Naive B cell (primary cell): ENCODE results near the gene LRMDA. TPM values are rescaled to one million over a fixed set of nuclear protein-coding genes. Genes with fewer than 3 reads are reported as not detected.

ENCODE experiments used
- ATAC-seq, 2 donors: fragments of 150-1000 bp; cut with Tn5 transposase; 2 replicates each; pipeline ENCODE4 v1.10.0; 2021; ENCODE audit warnings: low read depth in 2 of 2, mild to moderate bottlenecking in 2 of 2, moderate library complexity in 2 of 2
- DNase-seq: peaks from one replicate; pipeline ENCODE4 v3.0.0; 2022
- H3K27ac Mint-ChIP-seq, 6 donors: one replicate each; pipeline ENCODE4 v1.8.0; 2020 to 2022; ENCODE audit warnings: mild to moderate bottlenecking in 6 of 6, mixed read lengths in 6 of 6, moderate library complexity in 5 of 6, inconsistent platforms in 2 of 6
- H3K27me3 Mint-ChIP-seq, 3 donors: one replicate each; pipeline ENCODE4 v1.8.0; 2021 to 2022; ENCODE audit warnings: mixed read lengths in 3 of 3, mild to moderate bottlenecking in 1 of 3
- H3K36me3 Mint-ChIP-seq, 2 donors: one replicate each; pipeline ENCODE4 v1.8.0; 2020 to 2022; ENCODE audit warnings: mixed read lengths in 2 of 2, inconsistent platforms in 1 of 2, mild to moderate bottlenecking in 1 of 2
- H3K4me1 Mint-ChIP-seq, 3 donors: one replicate each; pipeline ENCODE4 v1.8.0; 2020 to 2022; ENCODE audit warnings: mixed read lengths in 3 of 3, inconsistent platforms in 1 of 3, mild to moderate bottlenecking in 1 of 3, moderate library complexity in 1 of 3
- H3K4me3 Mint-ChIP-seq, 8 donors: one replicate each; pipeline ENCODE4 v1.8.0; 2020 to 2022; ENCODE audit warnings: mild to moderate bottlenecking in 8 of 8, mixed read lengths in 8 of 8, moderate library complexity in 8 of 8, inconsistent platforms in 2 of 8
- H3K9me3 Mint-ChIP-seq, 7 donors: one replicate each; pipeline ENCODE4 v1.8.0; 2020 to 2022; ENCODE audit warnings: mixed read lengths in 7 of 7, mild to moderate bottlenecking in 5 of 7, inconsistent platforms in 2 of 7, moderate library complexity in 1 of 7
- polyA plus RNA-seq, 6 donors: library from polyadenylated mRNA; unstranded; fragments of 300-500 nt; fragmentation: Illumina TruSeq; gene quantifications; one replicate each; pipeline ENCODE4 v1.2.3, GENCODE V29; 2021; ENCODE audit warnings: low read depth in 6 of 6

Gene LRMDA
- polyA plus RNA-seq, 6 donors from 2014 or later, result 2.1 TPM; not detected in 5

DNA sequence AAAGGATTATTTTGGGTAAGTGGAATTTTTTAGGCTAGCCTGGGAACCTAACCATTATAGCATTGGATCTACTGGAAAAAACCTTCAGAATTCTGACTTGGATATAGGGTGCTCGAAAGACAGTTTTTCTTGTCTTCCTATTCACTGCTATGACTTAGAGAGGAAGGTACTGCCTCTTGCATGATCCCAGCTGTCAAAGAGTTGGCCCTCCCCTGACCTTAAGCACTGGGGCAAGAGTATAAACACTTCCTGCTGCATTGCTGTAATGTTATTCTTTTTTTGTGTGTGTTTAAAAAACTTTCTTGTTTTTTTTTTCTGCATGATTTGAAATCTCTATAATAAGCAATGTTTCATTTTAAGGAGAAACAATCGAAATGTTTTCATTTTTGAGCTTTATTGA is 113.0 kb downstream of the LRMDA start:
- ATAC-seq (no peak), DNase-seq (no peak)
- no peaks in the 10 kb centered on the region for H3K4me1 Mint-ChIP-seq
- no peaks in the 10 kb centered on the region for H3K9me3 Mint-ChIP-seq
- H3K27ac Mint-ChIP-seq, result no peak overlapping the region
- H3K4me3 Mint-ChIP-seq, result no peak overlapping the region
- H3K27me3 Mint-ChIP-seq, result peaks cover under 1 to 15% (median 6%) of the 10 kb centered on the region in 3 donors
- H3K36me3 Mint-ChIP-seq, result no peaks in the 10 kb centered on the region

DNA sequence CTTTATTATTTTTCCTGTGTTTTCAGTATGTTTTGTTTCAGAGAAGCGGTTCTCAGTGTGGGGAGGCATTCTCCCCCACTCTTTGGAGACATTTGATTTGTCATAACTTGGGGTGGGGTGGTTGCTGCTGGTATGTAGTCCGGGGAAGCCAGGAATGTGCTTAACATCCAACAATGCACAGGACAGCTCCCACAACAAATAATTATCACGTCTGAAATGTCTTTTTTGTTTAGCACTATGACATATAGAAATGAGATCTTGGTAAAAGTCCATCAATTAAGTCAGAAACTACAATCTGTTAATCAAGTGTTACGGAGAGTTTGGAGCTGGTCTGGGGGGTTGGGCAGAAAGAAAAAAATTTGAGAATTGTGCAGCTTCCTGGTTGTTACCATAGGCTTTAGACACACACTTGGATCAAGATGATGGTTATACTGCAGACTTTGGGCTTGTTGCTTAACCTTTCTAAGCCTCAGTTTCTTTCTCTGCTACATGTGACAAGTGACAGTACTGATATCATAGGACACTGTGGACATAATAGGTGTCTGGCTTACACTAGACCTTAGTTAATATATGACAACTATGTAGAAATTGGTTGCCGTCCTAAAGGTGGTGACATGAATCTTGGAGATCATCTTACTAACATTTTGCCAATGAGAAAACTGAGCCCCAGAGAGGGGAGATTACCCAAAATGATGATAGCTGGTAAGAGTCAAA is 113.7 kb downstream of the LRMDA start:
- Mint-ChIP-seq H3K4me3 (no peak overlapping the region), H3K4me1 (no peaks in the 10 kb centered on the region), H3K27ac (no peak overlapping the region), H3K36me3 (no peaks in the 10 kb centered on the region), H3K27me3 (peaks cover 6 to 15% (median 7%) of the 10 kb centered on the region in 3 donors), H3K9me3 (peaks cover 0 to 2% (median 0%) of the 10 kb centered on the region in 7 donors)
- ATAC-seq (no peak), DNase-seq (no peak)

DNA sequence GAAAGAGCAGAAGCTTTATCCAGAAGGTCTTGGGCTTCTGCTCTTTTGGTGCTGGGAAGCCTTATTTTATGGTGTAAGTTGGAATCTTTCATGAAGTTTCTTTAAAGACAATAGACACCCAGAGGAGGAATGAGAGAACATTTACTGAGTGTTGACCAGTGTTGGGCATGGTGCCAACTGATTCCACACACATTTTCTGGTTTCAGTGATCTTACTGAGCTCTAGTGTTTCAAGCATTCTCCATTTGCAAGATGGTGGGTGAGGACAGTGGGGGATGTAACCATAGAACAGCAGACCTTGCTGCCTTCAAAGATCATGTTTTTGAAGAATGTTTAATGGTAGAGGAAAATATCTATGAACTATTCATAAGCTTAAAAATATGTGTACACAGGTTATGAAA is 114.6 kb downstream of the LRMDA start:
- DNase-seq (no peak), ATAC-seq (no peak)
- Mint-ChIP-seq H3K4me1 (no peaks in the 10 kb centered on the region), H3K9me3 (peaks cover 0 to 8% (median 0%) of the 10 kb centered on the region in 7 donors), H3K36me3 (no peaks in the 10 kb centered on the region), H3K27me3 (peaks cover 6 to 15% (median 7%) of the 10 kb centered on the region in 3 donors), H3K4me3 (no peak overlapping the region), H3K27ac (no peak overlapping the region)

DNA sequence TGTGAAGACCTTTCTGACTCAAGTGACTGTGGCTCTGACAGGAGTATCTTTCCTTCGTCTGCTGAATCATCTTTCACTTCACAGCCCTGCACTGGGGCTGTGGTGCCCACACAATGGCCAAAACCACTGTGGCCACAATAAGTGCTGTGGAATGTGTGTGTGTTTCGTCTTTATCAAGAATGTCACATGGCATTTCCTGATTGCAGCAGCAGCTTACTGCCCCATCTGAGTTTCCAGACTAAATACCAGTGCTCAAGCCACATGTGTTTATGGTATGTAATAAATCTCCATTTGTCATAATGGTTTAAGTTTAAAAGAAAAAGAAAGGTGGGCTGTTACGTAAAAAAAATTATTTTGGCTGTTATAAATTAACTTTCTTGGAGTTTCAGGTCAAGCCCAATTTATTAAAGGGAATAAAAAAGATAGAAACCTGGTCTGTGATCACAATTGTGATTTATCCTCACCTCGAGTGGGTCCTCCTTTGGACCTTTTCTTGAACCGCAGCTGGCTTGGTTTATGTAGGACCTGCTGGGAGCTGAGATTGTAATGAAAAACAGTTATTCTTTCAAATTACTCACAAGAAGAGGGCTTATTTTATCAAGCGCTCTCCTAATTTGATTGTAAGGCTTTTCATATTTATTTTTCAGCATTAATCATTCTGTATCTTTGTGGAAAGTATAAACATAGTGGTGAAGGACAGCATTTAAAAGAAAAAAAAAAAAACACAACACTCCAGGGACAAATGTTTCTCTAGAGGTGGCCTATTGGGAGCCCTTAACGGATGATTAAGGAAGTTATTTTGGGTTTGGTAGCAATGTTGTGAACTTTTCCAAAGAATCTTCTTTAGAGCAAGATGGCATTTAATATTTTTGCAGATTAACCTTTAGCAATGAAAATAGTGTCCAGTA is 116.2 kb downstream of the LRMDA start:
- ATAC-seq (no peak), DNase-seq (no peak)
- H3K4me3 Mint-ChIP-seq, result no peak overlapping the region
- no peaks in the 10 kb centered on the region for H3K4me1 Mint-ChIP-seq
- peaks cover 2 to 16% (median 9%) of the 10 kb centered on the region in 7 donors for H3K9me3 Mint-ChIP-seq
- peaks cover 6 to 15% (median 7%) of the 10 kb centered on the region in 3 donors for H3K27me3 Mint-ChIP-seq
- H3K36me3 Mint-ChIP-seq, result no peaks in the 10 kb centered on the region
- no peak overlapping the region for H3K27ac Mint-ChIP-seq

DNA sequence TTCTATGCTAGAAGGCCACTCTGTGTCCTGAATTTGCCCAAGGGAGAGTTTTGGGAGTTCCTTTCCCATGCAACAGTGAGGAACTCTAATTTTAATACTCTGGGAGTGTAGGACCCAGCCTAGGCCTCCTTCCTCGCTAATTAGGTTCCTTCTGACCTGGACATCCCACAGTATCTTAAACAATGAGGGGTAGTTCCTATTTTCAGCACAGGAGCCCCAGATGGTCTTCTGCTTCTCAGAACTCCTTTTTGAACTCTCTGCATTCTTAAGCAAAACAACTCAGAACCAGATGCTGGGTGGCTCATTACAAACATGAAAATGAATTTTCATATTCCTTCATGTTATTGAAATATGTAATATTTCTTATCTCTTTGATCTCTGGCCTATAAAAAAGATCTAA is 116.9 kb downstream of the LRMDA start:
- Mint-ChIP-seq H3K4me1 (no peaks in the 10 kb centered on the region), H3K27ac (no peak overlapping the region), H3K9me3 (peaks cover 2 to 18% (median 10%) of the 10 kb centered on the region in 7 donors), H3K36me3 (no peaks in the 10 kb centered on the region), H3K4me3 (no peak overlapping the region), H3K27me3 (peaks cover 6 to 15% (median 7%) of the 10 kb centered on the region in 3 donors)
- DNase-seq (no peak), ATAC-seq (no peak)

DNA sequence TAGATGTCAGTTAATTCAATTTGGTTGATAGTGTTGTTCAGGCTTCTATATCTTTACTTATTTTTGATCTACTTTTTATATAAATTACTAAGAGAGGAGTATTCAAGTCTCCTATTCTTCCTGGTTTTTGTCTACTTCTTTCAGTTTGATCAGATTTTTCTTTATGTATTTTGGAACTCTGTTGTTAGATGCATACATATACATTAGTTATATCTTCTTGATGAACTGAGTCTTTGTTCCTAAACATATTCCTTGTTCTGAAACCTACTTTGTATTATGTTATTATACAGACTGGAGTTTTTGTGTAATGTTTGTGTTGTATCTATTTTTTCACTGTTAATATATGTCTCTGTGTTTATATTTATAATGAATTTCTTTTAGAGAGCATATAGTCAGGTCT is 118.8 kb downstream of the LRMDA start:
- no peak overlapping the region for H3K4me3 Mint-ChIP-seq
- no peak overlapping the region for H3K27ac Mint-ChIP-seq
- peaks cover 2 to 18% (median 10%) of the 10 kb centered on the region in 7 donors for H3K9me3 Mint-ChIP-seq
- peaks cover 5 to 7% (median 6%) of the 10 kb centered on the region in 3 donors for H3K27me3 Mint-ChIP-seq
- ATAC-seq (no peak), DNase-seq (no peak)
- H3K36me3 Mint-ChIP-seq, result no peaks in the 10 kb centered on the region
- H3K4me1 Mint-ChIP-seq, result no peaks in the 10 kb centered on the region

DNA sequence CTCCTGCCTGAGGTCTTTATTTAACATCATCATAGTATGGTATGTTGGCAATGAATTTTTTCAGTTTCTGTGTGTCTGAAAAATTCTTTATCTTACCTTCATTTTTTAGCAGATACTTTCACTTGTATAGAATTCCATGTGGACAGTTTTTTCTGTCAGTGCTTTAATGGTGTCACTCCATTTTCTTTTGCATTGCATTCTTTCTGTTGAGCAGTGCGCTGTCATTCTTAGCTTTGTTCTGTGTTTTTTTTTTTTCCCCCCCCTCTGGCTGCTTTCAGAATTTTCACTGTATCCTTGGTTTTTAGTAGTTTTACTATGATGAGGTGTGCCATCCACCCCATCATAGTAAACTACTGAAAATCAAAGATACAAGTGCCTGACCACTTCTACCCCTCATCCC is 120.7 kb downstream of the LRMDA start:
- H3K9me3 Mint-ChIP-seq, result peaks cover 4 to 18% (median 13%) of the 10 kb centered on the region in 7 donors
- H3K4me3 Mint-ChIP-seq, result no peak overlapping the region
- no peak for ATAC-seq

DNA sequence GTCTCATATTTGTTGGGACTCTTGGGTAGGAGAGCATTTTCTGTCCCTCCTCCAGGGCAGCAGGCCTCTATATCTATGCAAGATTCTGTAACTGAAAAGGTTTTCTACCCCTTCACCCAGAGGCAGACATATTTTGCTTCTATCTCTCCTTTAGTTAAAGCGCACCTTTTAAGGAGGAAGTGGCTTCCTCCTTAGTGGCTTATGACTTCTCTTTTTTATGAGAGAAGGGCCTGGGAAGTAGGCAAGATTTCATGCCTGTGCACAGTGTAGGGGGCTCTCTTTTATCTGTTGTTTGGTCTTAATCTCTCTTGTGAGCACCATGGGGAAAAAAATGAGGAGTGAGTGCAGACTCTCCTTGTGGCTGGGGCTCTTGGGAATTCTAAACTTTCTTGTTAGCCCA is 122.1 kb downstream of the LRMDA start:
- no peak overlapping the region for H3K4me3 Mint-ChIP-seq
- no peaks in the 10 kb centered on the region for H3K36me3 Mint-ChIP-seq
- ATAC-seq (no peak), DNase-seq (no peak)
- H3K4me1 Mint-ChIP-seq, result no peaks in the 10 kb centered on the region
- H3K27ac Mint-ChIP-seq, result no peak overlapping the region
- peaks cover 4 to 21% (median 13%) of the 10 kb centered on the region in 7 donors for H3K9me3 Mint-ChIP-seq
- peaks cover 0 to 7% (median 0%) of the 10 kb centered on the region in 3 donors for H3K27me3 Mint-ChIP-seq

More for the DNA sequence above, 120.7 kb downstream of the LRMDA start:
- Mint-ChIP-seq H3K27me3 (peaks cover 0 to 7% (median 1%) of the 10 kb centered on the region in 3 donors), H3K36me3 (no peaks in the 10 kb centered on the region), H3K27ac (no peak overlapping the region), H3K4me1 (no peaks in the 10 kb centered on the region)
- DNase-seq, result no peak

DNA sequence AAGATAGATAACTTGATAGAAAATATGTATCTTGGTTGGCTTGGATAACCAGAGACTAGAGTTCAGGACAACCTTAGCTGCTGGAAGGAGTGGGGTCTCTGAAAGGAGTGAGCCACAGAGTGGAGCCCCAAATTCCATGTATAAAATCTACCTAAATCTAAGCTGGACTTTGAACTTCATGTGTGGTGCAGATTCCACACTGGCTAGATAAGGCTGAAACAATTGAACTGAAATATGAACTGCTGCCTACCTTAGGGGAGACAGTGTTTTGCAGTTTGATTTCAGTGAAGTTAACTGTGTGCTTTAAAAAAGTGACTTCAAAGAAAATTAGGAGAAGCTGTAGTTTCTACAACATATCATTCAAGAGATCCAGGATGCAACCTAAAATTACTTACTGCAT is 123.9 kb downstream of the LRMDA start:
- Mint-ChIP-seq H3K36me3 (no peaks in the 10 kb centered on the region), H3K27ac (no peak overlapping the region), H3K27me3 (no peaks in the 10 kb centered on the region), H3K4me3 (no peak overlapping the region), H3K9me3 (peaks cover 4 to 21% (median 13%) of the 10 kb centered on the region in 7 donors), H3K4me1 (no peaks in the 10 kb centered on the region)
- DNase-seq (no peak), ATAC-seq (no peak)

DNA sequence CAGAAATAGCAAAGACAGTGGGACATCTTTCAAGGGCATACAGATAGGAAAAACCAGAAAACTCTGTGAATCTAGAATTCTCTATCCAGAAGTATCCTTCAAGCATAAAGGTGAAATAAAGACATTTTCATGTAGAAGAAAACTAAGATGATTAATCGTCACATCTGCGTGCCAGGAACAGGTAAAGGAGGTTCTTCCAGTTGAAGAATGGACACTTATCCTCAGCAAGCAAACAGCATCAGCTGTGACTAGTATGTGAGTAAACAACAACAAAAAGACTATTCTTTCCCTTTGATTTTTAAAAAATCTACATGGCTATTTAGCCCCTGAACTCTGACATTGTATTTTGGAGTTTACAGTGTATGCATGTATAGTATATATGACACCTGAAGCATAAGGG is 124.9 kb downstream of the LRMDA start:
- no peaks in the 10 kb centered on the region for H3K4me1 Mint-ChIP-seq
- no peak overlapping the region for H3K4me3 Mint-ChIP-seq
- no peak for ATAC-seq
- DNase-seq, result no peak
- H3K9me3 Mint-ChIP-seq, result peaks cover 4 to 21% (median 10%) of the 10 kb centered on the region in 7 donors
- H3K27ac Mint-ChIP-seq, result no peak overlapping the region
- no peaks in the 10 kb centered on the region for H3K36me3 Mint-ChIP-seq
- no peaks in the 10 kb centered on the region for H3K27me3 Mint-ChIP-seq

DNA sequence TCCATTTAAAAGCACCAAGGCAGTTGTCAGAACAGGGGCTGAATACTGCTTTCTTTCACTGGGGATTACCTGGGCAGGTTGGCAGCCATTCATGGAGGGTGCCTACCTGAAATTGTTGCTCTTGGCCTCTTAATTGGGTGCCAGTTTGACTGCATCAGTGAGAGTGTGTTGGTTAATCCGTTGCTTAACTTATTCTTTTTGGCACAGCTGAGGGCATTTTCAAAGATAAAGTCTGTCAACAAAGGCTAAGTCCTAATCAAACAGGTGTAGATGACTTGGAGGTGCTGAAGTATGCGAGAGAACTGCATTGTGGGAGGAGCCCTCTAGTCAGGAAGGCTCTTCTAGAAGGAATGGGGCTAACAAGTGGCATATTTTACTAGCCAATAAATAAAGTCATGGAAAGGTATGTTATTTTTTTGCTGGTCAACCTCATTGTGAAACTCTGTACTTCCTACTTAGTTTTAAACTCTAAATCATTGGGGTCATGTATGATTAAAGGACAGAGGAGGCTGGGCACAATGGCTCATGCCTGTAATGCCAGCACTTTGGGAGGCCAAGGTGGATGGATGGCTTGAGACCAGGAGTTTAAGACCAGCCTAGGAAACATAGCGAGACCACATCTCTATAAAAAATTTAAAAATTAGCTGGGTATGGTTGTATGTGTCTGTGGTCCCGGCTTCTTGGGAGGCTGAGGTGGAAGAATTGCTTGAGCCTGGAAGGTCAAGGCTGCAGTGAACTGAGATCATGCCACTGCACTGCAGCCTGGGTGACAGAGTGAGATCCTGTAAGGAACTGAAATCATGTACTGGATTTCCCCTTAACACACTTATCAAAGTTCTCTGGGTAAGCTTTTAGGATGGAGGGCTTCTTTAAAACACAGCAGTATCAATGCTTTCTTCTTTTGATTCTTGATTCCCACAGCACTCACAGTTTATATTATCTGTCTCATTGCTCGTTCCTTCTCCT is 134.1 kb downstream of the LRMDA start:
- Mint-ChIP-seq H3K36me3 (peaks cover 0 to 9% of the 10 kb centered on the region in 2 donors), H3K4me3 (no peak overlapping the region), H3K27me3 (peaks cover 0 to 20% (median 14%) of the 10 kb centered on the region in 3 donors), H3K9me3 (peaks cover 4 to 20% (median 13%) of the 10 kb centered on the region in 7 donors), H3K27ac (peak overlapping the region in 1 of 6 donors; percentile 6), H3K4me1 (no peaks in the 10 kb centered on the region)
- DNase-seq, result no peak
- ATAC-seq, result no peak

DNA sequence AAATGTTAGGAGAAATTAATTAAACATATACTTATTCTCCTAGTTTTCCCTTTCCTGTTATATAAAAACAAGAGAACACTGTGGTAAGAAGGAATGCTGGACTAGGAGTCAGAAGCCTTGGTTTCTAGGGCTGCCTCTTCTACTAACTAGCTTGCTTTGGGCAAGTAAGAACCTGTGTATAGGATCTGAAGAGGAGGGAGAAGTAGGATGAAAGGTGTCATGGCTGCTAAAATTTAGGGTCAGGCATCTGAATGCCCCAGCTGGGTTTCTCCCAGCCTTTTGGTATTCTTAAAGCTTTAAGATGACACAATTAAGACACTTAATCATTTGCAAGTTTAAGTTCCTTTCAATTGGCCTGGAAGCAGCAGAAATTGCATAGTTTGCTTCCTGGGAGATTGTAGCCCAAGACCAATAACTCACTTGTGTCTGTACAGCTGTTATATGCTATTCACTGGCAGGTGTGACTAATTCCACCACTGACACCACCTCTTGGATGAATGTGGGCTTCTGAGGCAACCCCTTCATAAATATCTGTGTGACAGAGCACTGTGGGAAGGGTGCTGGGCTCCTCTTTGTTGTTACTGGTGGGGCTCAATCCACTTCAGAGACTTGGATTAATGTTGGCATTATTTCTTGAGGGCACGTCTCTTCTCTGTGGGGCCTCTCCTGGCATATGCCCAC is 137.2 kb downstream of the LRMDA start:
- Mint-ChIP-seq H3K9me3 (peaks cover 11 to 47% (median 24%) of the 10 kb centered on the region in 7 donors), H3K4me1 (no peaks in the 10 kb centered on the region), H3K27me3 (peaks cover 0 to 20% (median 14%) of the 10 kb centered on the region in 3 donors), H3K36me3 (peaks cover 0 to 9% of the 10 kb centered on the region in 2 donors), H3K27ac (no peak overlapping the region), H3K4me3 (no peak overlapping the region)
- DNase-seq (no peak), ATAC-seq (no peak)
